PFSK-1 (cell line): ENCODE measurements around the gene RNF217.

Source experiments
- FOXP2 ChIP-seq: optimal IDR thresholded peaks from 2 replicates; pipeline ENCODE3; 2011; ENCODE audit warnings: borderline replicate concordance, control low read depth, inconsistent platforms; ENCODE audit not compliant: insufficient read depth; ENCODE audit errors: extremely low read length, extremely low read depth
- POLR2AphosphoS5 ChIP-seq: IDR thresholded peaks from 2 replicates; pipeline ENCODE4 v1.6.1; 2012; ENCODE audit warnings: low read depth, mild to moderate bottlenecking, control low read depth, low read length, moderate library complexity
- REST ChIP-seq, 2 experiments: IDR thresholded peaks; 2 replicates each; pipeline versions ENCODE4 v1.6.1 to v1.8.0; 2011 to 2012; ENCODE audit warnings: low read depth in 2 of 2, low read length in 2 of 2, control low read depth in 1 of 2, inconsistent platforms in 1 of 2, mild to moderate bottlenecking in 1 of 2, moderate library complexity in 1 of 2; ENCODE audit not compliant: insufficient read depth in 1 of 2
- SIN3A ChIP-seq: IDR thresholded peaks from 2 replicates; pipeline ENCODE4 v1.6.1; 2012; ENCODE audit warnings: mild to moderate bottlenecking, low read length, moderate library complexity, borderline replicate concordance; ENCODE audit not compliant: insufficient read depth
- TAF1 ChIP-seq: IDR thresholded peaks from 2 replicates; pipeline ENCODE4 v1.6.1; 2012; ENCODE audit warnings: low read length, control low read depth, borderline replicate concordance; ENCODE audit not compliant: insufficient read depth

The RNF217 gene

GRCh38 chr6:124943658-124944057, 18.6 kb upstream of the RNF217 start:
- TF ChIP-seq SIN3A = no peak
- TF ChIP-seq POLR2AphosphoS5 = no peak
- TF ChIP-seq FOXP2 = no peak
- no peak for TF ChIP-seq REST (IDR thresholded peaks at IDR 0.05; ENCODE audit: insufficient read depth in 1 of 2, low read depth in 2 of 2, low read length in 2 of 2)
- no peak for TF ChIP-seq TAF1

DNA sequence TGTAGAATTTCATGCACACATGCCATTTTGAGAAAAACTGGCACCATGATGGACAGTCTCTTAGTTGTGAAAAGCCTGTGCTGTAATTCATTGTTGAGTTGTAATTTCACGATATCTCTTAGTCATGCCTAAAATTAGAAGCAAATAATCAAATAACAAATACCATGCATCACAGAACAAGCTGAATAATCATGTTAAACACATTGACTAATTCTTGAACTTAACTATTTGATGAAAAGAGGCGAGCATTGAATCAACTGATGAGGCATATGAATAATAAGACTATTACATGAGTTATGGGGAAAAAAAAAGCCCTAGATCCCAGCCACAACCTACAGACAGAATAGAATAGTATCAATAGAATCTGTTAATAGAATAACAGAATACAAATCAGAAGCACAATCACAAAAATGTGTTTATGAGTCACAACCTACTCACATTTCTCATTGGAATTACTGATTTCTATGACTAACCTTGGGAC, 14.2 kb upstream of the RNF217 start:
- TF ChIP-seq FOXP2 = no peak
- TF ChIP-seq TAF1 = no peak
- TF ChIP-seq REST (IDR thresholded peaks at IDR 0.05; ENCODE audit: insufficient read depth in 1 of 2, low read depth in 2 of 2, low read length in 2 of 2) = no peak
- no peak for TF ChIP-seq SIN3A
- no peak for TF ChIP-seq POLR2AphosphoS5

DNA sequence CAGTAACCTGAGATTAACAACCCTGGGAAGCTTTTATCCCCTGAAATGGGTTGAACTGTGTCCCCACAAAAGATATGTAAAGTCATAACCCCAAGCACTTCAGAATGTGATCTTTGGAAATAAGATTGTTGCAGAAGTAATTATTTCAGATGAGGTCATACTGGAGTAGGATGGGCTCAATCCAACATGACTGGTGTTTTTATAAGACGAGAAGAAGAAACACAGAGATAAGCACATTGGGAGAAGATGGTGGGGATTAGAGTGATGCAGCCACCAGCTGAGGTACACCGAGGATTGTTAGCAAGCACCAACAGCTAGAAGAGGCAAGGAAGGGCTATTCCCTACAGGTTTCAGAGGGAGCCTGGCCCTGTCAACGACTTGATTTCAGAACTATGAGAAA, 12.5 kb upstream of the RNF217 start:
- TF ChIP-seq FOXP2 (no peak), POLR2AphosphoS5 (no peak), SIN3A (no peak), TAF1 (no peak), REST (IDR thresholded peaks at IDR 0.05; ENCODE audit: insufficient read depth in 1 of 2, low read depth in 2 of 2, low read length in 2 of 2) (no peak)

GRCh38 chr6:124953808-124954207, 8.4 kb upstream of the RNF217 start:
- TF ChIP-seq POLR2AphosphoS5 (no peak), FOXP2 (no peak), TAF1 (no peak), SIN3A (no peak), REST (IDR thresholded peaks at IDR 0.05; ENCODE audit: insufficient read depth in 1 of 2, low read depth in 2 of 2, low read length in 2 of 2) (no peak)
